Ecto neural progenitor cell (in vitro differentiated cells): ENCODE results near the gene BCR.

Experiments used
- DNase-seq: peaks from one replicate; pipeline ENCODE4 v3.0.0-alpha.2; 2018; ENCODE audit warnings: low spot score

Gene BCR

DNA sequence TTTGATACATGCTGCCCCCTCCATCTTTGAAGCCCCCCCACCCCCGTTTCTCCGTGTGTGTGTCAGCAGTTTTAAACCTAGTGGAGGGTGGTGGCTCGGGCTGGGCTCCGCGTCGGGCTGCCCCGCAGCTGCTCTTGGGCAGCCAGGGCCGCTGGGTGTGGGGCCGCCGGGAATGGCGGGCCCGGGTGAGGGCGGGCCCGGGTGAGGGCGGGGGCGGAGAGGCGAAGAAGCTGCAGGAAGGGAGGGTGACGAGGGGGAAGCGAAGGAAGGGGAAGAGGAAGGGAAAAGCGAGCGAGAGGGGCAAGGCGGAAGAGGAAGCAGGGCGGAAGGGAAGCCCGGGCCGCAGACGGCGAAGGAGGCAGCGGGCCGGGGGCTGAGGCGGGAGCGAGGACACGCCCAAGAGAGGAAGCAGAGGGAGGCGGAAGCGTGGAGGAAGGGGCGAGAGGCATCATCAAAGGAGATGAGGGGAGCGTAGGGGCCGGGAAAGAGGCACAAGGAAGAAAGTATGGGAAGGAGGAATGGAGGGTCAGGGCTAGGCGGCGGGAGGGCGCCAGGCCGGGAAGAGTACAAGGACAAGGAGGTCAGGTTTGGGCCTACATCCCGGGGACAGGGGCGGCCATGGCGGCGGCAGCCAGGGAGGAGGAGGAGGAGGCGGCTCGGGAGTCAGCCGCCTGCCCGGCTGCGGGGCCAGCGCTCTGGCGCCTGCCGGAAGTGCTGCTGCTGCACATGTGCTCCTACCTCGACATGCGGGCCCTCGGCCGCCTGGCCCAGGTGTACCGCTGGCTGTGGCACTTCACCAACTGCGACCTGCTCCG, 82.4 kb downstream of the BCR start:
- DNase-seq: no peak

DNA sequence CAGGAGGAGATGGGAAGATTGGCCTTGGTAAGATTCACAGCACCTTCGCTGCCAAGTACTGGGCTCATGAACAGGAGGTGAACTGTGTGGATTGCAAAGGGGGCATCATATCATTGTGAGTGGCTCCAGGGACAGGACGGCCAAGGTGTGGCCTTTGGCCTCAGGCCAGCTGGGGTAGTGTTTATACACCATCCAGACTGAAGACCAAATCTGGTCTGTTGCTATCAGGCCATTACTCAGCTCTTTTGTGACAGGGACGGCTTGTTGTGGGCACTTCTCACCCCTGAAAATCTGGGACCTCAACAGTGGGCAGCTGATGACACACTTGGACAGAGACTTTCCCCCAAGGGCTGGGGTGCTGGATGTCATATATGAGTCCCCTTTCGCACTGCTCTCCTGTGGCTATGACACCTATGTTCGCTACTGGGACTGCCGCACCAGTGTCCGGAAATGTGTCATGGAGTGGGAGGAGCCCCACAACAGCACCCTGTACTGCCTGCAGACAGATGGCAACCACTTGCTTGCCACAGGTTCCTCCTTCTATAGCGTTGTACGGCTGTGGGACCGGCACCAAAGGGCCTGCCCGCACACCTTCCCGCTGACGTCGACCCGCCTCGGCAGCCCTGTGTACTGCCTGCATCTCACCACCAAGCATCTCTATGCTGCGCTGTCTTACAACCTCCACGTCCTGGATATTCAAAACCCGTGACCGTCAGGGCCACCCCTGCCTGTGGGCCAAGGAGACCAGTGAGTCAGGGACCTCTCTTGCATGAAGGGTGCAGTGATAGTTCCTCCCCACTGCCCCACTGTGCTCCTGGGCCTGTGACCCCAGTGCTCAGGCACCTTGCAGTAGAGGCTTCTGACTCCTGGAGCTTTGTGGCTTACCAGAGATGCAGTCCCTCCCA, 83.6 kb downstream of the BCR start:
- DNase-seq: no peak

DNA sequence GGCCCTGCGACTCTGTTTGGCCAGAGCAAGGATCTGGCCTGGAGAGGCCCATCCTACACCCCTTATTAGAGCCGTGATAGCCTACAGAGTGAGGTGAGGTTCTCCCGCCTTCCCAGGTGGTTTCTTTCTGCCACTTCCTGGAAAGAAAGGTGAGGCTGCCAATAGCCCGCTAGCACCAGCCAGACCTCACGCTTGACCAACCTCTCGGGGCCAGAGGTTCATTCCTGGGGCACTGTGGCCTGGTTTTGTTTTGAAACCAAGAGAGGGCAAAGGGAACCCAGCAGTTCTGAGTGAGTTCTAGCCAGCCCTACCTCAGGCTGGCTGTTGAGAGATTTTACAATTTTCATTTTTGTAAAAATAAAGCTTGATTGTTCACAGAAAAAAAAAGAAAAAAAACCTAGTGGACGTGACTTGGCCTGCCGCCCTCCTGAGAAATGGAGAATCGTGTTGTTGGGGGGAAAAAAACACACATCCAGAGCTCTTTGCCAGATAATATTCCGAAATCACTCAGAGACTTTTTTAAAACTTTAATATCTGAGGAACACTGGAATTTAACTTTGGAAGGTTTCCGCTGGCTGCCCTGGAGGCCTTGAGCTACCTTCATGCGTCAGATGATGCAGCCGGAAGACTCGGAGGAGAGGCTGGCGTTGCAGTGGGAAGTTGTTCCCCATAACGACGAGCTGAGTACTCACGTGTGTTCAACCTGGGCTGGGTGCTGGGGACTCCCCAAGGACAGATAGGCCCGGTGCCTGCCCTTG, 84.5 kb downstream of the BCR start:
- DNase-seq: no peak

DNA sequence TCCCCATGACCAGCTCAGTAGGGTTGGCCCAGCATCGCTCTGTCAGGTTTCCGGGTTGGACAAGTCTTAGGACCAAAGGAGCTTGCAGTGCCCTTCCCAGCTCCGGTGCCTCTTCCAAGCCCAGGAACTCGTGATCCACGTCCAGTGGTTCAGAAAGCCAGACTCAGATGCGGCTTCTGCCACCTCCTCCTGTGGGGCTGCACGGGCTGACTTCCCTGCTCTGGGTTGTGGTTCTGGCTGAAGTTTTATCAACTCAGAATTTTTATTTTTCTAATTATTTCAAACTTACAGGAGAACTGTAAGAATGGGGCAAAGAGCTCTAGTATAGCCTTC, 85.0 kb downstream of the BCR start:
- DNase-seq: no peak

DNA sequence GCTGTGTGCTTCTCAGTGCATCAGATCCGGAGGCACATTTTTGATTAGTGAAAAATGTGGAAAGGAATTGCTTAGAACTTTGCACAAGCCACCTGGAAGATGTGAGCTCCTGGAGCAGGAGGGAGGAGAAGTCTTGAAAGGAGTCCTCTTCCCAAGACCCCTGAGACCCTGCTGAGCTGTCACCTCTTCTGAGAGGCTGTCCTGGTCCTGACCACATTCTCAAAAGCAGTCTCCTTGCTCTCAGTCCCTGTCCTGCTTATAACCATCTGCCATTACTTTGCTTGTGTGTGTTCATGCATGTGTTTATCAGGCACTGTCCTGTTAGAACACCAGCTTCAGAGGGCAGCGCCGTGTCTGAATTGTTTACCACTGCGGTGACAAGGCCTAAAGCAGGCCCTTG, 86.5 kb downstream of the BCR start:
- DNase-seq: no peak

DNA sequence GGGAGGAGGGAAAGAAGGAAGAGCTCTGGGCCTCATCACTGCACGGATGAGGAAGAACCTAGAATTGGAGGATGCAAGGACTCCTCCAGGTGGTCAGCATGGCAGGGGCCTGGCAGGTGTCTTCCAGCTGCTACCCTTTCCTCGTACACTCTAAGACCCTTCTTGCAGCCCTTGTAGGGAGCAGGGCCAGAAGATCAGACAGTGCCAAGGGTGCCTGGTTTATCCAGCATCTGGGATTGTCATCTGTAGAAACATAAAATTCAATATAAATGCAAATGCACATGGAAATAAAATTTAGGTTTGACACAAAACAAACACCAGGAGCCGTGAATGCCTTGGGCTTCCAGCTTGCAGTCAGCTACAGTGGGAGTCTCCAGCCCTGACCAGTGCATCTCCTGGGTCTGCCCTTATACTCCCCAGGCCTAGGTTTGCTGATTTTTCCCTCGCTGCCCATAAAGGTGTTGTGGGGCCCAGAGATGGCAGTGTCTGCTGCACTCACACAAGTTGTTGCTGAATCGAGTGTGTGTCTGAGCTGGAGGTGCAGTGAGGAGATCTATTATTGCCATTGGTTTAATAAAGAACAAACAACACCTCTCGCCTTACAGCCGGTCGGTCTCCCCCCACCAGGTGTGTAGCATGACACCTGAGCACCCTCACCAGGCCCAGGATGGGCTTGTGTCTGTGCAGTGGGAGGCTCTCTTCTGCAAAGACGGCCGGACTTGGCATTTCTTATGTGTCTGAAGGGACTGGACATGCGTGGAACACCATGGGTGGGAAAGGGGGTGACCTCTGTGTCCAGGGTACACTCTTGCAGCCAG, 87.1 kb downstream of the BCR start:
- no peak for DNase-seq

DNA sequence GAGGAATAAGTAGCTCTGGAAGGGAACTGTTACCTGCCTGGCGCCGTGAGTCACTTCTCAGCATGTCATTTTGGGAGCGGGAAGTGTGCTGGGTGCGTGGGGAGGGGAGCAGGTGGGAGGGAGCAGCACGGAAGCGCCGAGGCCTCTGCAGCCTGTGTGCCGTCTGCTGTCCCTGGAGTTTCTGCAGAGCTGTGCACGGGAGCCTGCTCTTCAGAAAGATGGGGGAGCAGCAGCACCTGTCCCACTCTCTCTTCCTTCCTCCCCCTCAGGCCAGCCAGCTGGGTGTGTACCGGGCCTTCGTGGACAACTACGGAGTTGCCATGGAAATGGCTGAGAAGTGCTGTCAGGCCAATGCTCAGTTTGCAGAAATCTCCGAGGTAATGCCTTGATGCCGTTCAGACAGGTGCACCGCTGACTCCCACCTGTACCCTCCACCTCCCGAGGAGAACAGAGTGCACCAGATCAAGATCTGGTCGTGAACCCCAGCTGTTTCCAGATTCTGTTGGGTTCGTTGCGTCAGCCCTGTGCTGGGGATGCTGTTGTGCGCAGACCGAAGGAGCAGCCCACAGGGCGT, 87.9 kb downstream of the BCR start:
- no peak for DNase-seq

DNA sequence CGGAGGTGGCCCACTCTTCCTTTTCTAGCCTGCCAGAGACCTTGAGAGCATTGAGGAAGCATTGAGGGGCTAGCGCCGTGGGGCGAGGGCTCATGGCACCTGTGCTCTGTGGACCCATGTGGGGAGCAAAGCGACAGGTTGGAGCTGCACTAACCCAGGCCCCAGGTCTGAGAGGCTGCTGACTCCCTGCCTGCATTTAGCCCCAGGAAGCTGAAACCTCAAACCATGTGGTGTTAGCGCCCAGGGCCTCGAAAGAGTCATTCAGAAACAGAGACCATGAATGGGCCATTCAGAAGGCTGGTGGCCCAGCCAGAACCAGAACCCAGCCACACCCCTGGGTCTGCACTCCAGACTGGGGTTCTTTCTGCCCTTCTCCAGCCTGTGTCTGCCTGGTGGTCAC, 88.6 kb downstream of the BCR start:
- no peak for DNase-seq

DNA sequence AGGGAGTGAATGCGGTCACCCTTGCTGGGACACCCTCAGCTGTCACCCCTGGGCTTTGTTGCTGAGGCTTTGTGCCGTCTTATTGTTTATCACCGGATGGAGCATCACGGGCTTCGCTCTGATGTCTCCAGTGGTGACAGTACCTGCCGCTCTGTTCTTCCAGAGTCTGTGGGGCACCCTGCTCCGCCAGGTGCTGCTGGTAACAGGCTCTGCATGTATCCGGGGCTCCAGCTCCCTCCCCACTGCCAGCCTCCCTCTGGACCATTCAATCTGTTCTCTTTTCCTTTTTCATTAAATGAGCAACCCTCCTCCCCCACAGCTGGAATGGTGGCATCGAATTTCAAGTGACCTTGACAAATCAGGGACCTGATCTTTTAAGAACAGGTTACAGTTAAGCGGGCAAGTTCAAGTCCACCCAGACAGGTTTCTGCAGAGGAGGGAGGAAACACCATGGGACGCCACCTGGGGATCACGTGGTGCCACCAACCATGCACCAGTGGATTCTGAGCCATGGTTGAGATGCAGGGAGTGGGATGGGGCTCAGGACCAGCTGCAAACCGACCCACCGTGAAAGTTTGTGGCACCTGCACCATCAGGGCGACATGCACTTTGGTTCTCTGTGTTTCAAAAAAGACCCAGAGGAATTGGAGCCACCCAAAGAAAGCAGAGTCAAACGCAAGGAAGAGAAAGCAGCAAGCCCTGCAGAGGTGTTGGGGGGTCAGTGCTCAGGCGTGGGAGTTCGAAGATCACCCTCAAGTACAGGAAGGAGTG, 89.3 kb downstream of the BCR start:
- DNase-seq: no peak

DNA sequence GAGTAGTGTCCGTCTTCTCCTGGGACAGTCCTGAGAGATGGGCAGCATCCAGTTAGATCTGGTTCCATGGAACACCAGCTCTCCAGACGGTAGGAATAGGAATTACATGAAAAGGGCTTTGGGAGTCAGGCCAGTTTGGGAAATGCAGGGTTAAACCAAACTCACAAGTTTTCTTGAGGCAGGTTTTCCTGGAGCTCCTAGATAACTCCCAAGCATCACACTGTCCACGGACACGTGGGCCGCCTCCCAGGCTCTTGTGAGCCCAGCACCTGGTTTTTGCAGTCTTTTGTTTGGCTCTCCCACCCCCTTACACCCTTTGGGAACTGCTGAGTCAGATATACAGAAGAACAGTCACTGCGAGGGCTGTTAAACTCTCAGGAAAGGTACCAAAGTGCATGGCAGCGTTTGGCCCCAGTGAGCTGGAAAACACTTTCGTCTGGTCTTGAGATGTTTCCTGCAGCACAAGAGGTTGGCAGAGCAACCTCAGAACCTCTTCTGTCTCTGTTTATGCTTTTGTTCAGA, 90.0 kb downstream of the BCR start:
- no peak for DNase-seq

DNA sequence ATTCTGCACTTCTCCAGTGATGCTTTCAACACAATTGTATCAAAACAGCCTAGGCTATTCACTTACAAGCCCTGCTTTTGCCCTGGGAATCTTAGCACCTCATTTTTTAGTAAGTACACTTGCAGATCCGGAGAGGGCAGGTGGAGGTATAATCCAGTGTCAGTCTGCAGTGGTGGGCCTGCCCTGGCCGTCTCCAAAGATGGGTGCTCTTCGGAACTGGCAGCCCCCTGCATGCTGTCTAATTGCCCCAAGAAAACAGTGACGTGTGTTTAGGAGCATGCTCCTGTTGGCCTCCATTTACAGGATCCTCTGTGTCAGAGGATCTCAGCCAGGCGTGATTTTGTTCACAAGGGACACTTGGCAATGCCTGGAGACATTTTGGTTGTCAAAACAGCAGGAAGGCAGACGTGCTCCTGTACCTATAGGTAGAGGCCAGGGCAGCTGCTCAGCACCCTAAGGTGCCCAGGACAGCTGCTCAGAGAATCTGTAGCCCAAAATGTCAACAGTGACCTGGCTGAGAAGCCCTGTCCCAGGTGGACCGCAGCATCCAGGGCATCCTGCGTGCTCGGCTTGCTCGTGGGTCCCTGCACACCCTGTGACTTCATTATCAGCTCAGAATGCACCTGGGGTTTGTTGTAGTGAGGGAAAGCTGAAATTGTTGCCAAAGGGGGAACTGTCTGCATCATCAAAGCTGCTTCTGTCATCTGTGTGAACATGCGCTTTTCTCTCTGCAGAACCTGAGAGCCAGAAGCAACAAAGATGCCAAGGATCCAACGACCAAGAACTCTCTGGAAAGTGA, 90.7 kb downstream of the BCR start:
- DNase-seq: no peak

DNA sequence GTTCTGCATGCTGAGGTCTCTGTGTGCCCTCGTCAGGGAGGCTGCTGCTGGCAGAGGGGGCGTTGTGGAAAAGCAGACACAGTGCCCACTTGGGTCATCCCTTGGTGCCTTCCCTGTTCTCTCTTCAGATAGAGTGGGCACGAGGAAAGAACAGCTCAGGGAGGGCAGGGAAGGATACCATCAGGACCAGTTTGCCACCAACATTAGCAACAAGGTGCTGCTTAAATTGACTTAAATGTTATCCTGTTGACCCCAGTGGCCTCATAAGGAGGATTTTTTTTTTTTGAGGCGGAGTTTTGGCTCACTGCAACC, 91.2 kb downstream of the BCR start:
- DNase-seq: no peak

DNA sequence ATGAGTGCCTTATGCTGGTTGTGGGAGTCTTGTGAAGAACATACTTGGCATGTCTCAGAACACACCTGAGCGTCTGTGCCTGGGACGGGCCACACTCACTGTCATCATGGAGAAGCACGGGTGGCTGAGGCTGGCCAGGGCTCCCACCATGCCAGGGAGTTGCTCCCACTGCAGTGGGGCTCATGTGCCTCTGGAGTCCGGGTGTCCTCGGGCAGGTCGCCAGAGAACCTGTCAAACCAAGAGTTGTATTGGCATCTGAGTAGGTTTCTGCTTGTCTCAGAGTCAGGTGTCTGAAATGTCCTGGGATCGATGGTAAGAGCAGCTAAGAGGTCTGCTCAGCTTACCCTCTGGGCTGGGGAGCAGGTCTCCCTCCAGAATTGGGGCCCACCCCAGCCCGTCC, 92.1 kb downstream of the BCR start:
- no peak for DNase-seq

DNA sequence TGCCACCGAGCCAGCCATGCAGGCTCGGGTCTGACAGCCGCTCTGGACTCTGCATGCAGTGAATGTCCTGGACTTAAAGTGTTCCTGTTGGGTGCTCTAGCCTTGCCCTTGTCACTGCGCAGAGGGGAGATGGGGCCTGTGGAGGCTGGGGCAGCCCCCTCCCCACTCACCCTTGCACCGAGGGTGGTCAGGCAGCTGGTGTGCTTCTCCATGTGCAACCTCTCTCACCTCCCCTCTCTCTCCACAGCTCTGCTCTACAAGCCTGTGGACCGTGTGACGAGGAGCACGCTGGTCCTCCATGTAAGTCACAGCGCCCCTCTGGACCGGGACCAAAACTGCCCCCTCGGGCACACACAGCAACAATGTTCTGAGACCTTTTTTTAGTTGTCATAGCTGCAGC, 92.5 kb downstream of the BCR start:
- no peak for DNase-seq

DNA sequence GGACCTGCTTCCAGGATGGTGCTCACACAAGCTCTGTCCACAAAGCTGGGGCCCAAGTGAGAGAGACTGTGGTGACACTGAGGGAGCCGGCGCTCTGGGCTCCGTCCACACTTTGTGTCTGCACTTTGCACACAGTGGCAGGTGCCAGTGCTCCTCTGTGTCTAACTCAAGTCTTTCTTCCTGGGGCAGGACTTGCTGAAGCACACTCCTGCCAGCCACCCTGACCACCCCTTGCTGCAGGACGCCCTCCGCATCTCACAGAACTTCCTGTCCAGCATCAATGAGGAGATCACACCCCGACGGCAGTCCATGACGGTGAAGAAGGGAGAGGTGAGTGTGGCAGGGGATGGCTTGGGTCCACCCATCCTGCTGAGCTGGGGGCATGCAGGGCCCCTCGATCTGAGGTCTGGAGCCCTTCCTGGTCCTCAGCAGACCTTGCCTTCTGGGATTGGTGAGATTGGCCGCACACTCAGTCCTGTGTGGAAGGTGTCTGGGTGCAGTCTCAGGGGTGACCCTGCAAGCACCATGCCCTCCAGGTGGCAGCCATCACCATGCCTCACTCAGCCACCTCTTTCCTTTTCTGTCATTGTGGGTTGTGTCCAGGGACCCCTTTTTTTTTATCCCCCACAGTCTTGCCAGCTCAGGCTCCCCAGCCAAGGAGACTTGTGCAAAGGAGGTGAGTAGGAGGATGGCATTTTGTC, 93.3 kb downstream of the BCR start:
- no peak for DNase-seq

DNA sequence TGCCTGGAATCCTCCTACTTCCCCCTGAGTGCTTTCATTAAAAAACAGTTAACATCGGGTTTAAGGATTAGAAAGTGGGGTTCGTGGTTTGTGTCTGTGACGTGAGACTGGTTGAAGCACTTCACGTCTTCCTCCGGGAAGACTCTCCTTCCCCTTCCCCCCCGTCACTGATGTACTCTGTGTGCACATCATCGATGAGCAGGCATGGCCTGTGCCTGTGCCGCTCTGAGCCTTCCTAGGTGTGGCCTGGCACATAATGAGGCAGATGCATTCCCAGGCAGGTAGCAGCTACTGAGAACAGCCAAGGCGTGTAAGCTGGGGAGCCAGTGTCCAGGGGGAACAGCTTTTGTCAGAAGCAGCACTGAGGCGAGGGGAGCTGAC, 93.8 kb downstream of the BCR start:
- no peak for DNase-seq

DNA sequence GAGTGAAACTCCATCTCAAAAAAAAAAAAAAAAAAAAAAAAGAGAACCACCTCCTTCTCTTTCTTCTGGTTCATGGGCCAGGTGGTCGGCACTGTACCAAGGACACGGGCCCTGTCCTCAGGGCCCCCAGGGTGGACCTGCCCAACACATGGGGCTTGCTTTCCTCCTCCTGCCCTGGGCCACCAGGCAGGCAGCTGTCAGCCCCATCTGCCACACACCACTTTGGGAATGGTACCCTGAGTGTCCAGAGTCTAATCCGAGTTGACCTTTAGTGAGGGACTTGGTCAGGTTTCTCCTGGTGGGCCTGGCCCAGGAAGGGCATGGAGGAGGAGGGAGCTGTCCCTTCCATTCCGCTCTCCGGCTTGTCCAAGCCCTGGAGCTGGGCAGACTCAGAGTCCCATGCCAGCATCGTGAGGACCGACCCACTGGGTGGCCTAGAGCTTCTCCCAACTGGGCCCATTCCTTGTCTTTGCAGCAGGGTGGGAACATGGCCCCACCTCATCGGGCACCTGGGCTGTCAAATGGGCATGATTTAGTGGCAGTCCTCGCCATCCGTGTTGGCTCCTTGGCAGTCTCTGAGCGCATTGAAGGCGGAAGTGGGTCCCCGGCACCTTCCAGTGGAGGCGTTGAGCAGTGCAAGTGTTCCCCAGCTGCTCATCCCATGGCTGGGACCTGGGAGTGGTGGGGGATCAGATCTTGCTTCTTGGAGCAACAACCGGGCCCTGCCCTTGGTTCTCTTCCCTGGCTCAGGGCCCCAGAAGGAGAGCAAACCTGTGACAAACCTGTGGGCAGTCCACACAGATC, 94.8 kb downstream of the BCR start:
- DNase-seq: no peak

DNA sequence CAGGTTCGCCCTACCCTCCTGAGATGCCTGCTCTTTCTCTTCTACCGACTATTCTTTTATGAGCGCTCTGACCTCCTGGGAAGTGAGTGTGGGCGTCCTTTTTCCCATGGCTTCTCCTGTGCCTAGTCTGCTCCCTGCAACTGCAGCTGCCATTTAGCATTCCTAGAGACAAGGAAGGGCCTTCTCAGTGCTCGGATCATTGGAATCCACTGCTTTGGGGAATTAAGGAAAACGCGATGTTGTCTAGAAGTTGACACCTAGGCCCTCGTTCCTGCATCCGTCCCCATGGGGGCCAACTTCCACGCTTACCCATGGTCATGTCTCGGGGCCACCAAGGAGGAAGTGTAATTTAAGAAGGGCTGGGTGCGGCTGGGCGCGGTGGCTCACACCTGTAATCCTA, 95.4 kb downstream of the BCR start:
- no peak for DNase-seq
